Natural killer cell (primary cell): Measurements from ENCODE around the gene TRIM34. TPM values are rescaled to one million over a fixed set of nuclear protein-coding genes. Genes with fewer than 3 reads are reported as not detected.
"Not testable (repeated sequence)": the region's sequence is repeated elsewhere in the genome, so short reads cannot be mapped to it uniquely, and the experiment has no call there.

Experiments used
- ATAC-seq, 3 donors: fragments of 150-1000 bp in 2 of 3; fragments of 200-7000 bp in 1 of 3; cut with Tn5 transposase; 1 replicate in 1 of 3; 2 replicates in 2 of 3; pipeline ENCODE4 v1.10.0; 2021; ENCODE audit warnings: mild to moderate bottlenecking in 2 of 3, moderate library complexity in 2 of 3
- DNase-seq, 2 donors: peaks; one replicate each; pipeline versions ENCODE4 v3.0.0 to v3.0.0-alpha.2; 2013 to 2021; ENCODE audit warnings: mixed read lengths in 1 of 2
- H3K27ac ChIP-seq: one replicate; pipeline ENCODE4 v1.5.1; 2013; ENCODE audit warnings: mild to moderate bottlenecking, low read length
- H3K27me3 ChIP-seq: one replicate; pipeline ENCODE4 v1.6.1; 2013; ENCODE audit warnings: low read length; ENCODE audit not compliant: control insufficient read depth, insufficient read depth
- H3K36me3 ChIP-seq: one replicate; pipeline ENCODE4 v1.6.1; 2013; ENCODE audit warnings: low read length; ENCODE audit not compliant: control insufficient read depth, insufficient read depth
- H3K4me1 ChIP-seq: one replicate; pipeline ENCODE4 v1.6.1; 2013; ENCODE audit warnings: low read length; ENCODE audit not compliant: control insufficient read depth, insufficient read depth
- H3K4me3 ChIP-seq: one replicate; pipeline ENCODE4 v1.5.1; 2013; ENCODE audit warnings: low read length
- H3K9me3 ChIP-seq: one replicate; pipeline ENCODE4 v1.6.1; 2013; ENCODE audit warnings: low read length; ENCODE audit not compliant: control insufficient read depth, insufficient read depth
- H3K27ac Mint-ChIP-seq, 2 donors: one replicate each; pipeline ENCODE4 v1.8.0; 2022; ENCODE audit warnings: mild to moderate bottlenecking in 2 of 2, mixed read lengths in 2 of 2, moderate library complexity in 1 of 2
- H3K27me3 Mint-ChIP-seq, 2 donors: one replicate each; pipeline ENCODE4 v1.8.0; 2022; ENCODE audit warnings: low read depth in 2 of 2, mixed read lengths in 2 of 2
- H3K36me3 Mint-ChIP-seq: one replicate; pipeline ENCODE4 v1.8.0; 2022; ENCODE audit warnings: mixed read lengths
- H3K4me1 Mint-ChIP-seq, 2 donors: one replicate each; pipeline ENCODE4 v1.8.0; 2022; ENCODE audit warnings: mixed read lengths in 2 of 2
- H3K4me3 Mint-ChIP-seq: one replicate; pipeline ENCODE4 v1.8.0; 2022; ENCODE audit warnings: mild to moderate bottlenecking, moderate library complexity, mixed read lengths
- H3K9me3 Mint-ChIP-seq, 2 donors: one replicate each; pipeline ENCODE4 v1.8.0; 2022; ENCODE audit warnings: mixed read lengths in 2 of 2
- CTCF ChIP-seq: fragments of 200-600 bp; IDR thresholded peaks from one replicate; pipeline ENCODE4 v1.8.0; 2022; ENCODE audit warnings: antibody characterized with exemption
- WGBS: methylation state at CpG from one replicate; pipeline ENCODE4 v1.1.7; 2013; ENCODE audit warnings: missing lambda C conversion rate; ENCODE audit not compliant: insufficient coverage; 5-methylcytosine and 5-hydroxymethylcytosine counted together
- intact Hi-C: fragments of 100-400 bp; cut with micrococcal nuclease; formaldehyde crosslinking; loops from one replicate; pipeline ENCODE4 v1.14.2; 2022
- total RNA-seq, 4 donors: library from RNA; stranded (reverse); fragments of 120-200 nt in 1 of 4; gene quantifications; one replicate each; pipeline versions ENCODE4 v1.2.3 to v1.2.4, GENCODE V29; 2013 to 2022

Gene TRIM34
- total RNA-seq, 3 donors from 2014 or later (not counting 1 experiment from before 2014, with no cell fraction given), result 8.2 to 10.0 (median 9.9) TPM

- WGBS, result 94% methylated on average over 8 of the region's 8 CpGs
- peaks cover 2 to 3% of the 10 kb centered on the region in 2 donors for H3K9me3 Mint-ChIP-seq
- no peaks in the 10 kb centered on the region for H3K9me3 ChIP-seq
- intact Hi-C loops, result no loop called here
- DNase-seq (no peak), ATAC-seq (no peak)
- H3K36me3 Mint-ChIP-seq, result no peaks in the 10 kb centered on the region
- no peak within 1 kb of the TSS for H3K4me3 Mint-ChIP-seq
- H3K27me3 Mint-ChIP-seq, result peaks cover 0 to 7% of the 10 kb centered on the region in 2 donors
- no peaks in the 10 kb centered on the region for H3K36me3 ChIP-seq
- no peak within 1 kb of the TSS for H3K4me3 ChIP-seq
- TF ChIP-seq CTCF, result no peak
- H3K4me1 ChIP-seq, result no peaks in the 10 kb centered on the region
- H3K4me1 Mint-ChIP-seq, result no peaks in the 10 kb centered on the region
- no peak within 1 kb of the TSS for H3K27ac ChIP-seq
- no peak within 1 kb of the TSS for H3K27ac Mint-ChIP-seq
- H3K27me3 ChIP-seq, result no peaks in the 10 kb centered on the region
Observed at GRCh38 chr11:5580577-5580976, 44.2 kb upstream of the TRIM34 start, which contains the start of gene OR52B6. Gene OR52B6, plus strand, starts transcription at chr11:5580877. Its CDS starts 0 bp downstream, at chr11:5580877.

GRCh38 chr11:5581014-5581413, 43.8 kb upstream of the TRIM34 start:
- TF ChIP-seq CTCF, result no peak
- no peak overlapping the region for H3K27ac Mint-ChIP-seq
- H3K36me3 Mint-ChIP-seq, result no peaks in the 10 kb centered on the region
- no peaks in the 10 kb centered on the region for H3K4me1 Mint-ChIP-seq
- ATAC-seq (no peak), DNase-seq (no peak)
- H3K27ac ChIP-seq, result no peak overlapping the region
- no peaks in the 10 kb centered on the region for H3K4me1 ChIP-seq
- H3K4me3 Mint-ChIP-seq, result no peak overlapping the region
- WGBS, result 73% methylated on average over 4 of the region's 4 CpGs
- no peaks in the 10 kb centered on the region for H3K27me3 ChIP-seq
- intact Hi-C loops, result no loop called here
- H3K9me3 Mint-ChIP-seq, result peaks cover 2 to 3% of the 10 kb centered on the region in 2 donors
- H3K4me3 ChIP-seq, result no peak overlapping the region
- no peaks in the 10 kb centered on the region for H3K9me3 ChIP-seq
- H3K36me3 ChIP-seq, result no peaks in the 10 kb centered on the region
- peaks cover 0 to 7% of the 10 kb centered on the region in 2 donors for H3K27me3 Mint-ChIP-seq

DNA sequence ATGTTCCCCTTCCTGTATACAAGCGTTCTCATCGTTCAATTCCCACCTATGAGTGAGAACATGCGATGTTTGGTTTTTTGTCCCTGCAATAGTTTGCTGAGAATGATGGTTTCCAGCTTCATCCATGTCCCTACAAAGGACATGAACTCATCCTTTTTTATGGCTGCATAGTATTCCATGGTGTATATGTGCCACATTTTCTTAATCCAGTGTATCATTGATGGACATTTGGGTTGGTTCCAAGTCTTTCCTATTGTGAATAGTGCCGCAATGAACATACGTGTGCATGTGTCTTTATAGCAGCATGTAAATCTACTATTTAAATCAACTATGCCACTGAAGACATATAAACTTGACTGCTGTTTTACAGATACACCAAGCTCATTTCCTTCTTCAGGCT, 40.3 kb upstream of the TRIM34 start:
- H3K9me3 Mint-ChIP-seq, H3K27ac ChIP-seq, ATAC-seq, H3K36me3 Mint-ChIP-seq, DNase-seq, H3K4me3 ChIP-seq, H3K9me3 ChIP-seq, H3K4me1 Mint-ChIP-seq, H3K27ac Mint-ChIP-seq, H3K4me3 Mint-ChIP-seq, H3K27me3 ChIP-seq, H3K36me3 ChIP-seq, intact Hi-C loops, H3K4me1 ChIP-seq, H3K27me3 Mint-ChIP-seq: not testable (repeated sequence)
- 46% methylated on average over 2 of the region's 5 CpGs for WGBS

- WGBS, result 98% methylated on average over 31 of the region's 31 CpGs
- intact Hi-C loops, H3K4me1 Mint-ChIP-seq, H3K27me3 ChIP-seq, H3K27me3 Mint-ChIP-seq, H3K9me3 ChIP-seq, H3K4me3 ChIP-seq, H3K9me3 Mint-ChIP-seq, H3K4me3 Mint-ChIP-seq, H3K36me3 ChIP-seq, ATAC-seq, H3K27ac ChIP-seq, H3K36me3 Mint-ChIP-seq, DNase-seq, H3K27ac Mint-ChIP-seq, H3K4me1 ChIP-seq: not testable (repeated sequence)
Observed at GRCh38 chr11:5589906-5590305, 34.9 kb upstream of the TRIM34 start.
